HepG2 (cell line): ENCODE data around the gene ARHGEF16. TPM values are rescaled to one million over a fixed set of nuclear protein-coding genes. Genes with fewer than 3 reads are reported as not detected.
A peak's percentile ranks its signal among the peaks of the same experiment; 100 is the strongest.

ENCODE experiments used
- CTCF ChIP-seq: sonication (generic); formaldehyde crosslinking; IDR thresholded peaks from 2 replicates; pipeline ENCODE4 v1.5.0; 2020; ENCODE audit warnings: mild to moderate bottlenecking, missing genetic modification reagents, moderate library complexity
- GATAD1 ChIP-seq: IDR thresholded peaks from 2 replicates; pipeline ENCODE4 v1.6.1; 2016; ENCODE audit warnings: missing genetic modification reagents, missing compliant biosample characterization
- GLMP ChIP-seq: sonication (generic); formaldehyde crosslinking; IDR thresholded peaks from 2 replicates; pipeline ENCODE4 v1.9.0; 2021; ENCODE audit warnings: missing genetic modification reagents, mild to moderate bottlenecking, borderline replicate concordance
- HDAC6 ChIP-seq: fragments of 200-600 bp; sonication (generic); IDR thresholded peaks from 2 replicates; pipeline ENCODE4 v1.7.0; 2017; ENCODE audit warnings: mild to moderate bottlenecking, antibody characterized with exemption, low read length, low read depth
- HOXA7 ChIP-seq: sonication (generic); formaldehyde crosslinking; IDR thresholded peaks from 2 replicates; pipeline ENCODE4 v1.8.1; 2022; ENCODE audit warnings: mild to moderate bottlenecking, missing genetic modification reagents, moderate library complexity
- PAXIP1 ChIP-seq: sonication (generic); formaldehyde crosslinking; conservative IDR thresholded peaks from 2 replicates; pipeline ENCODE4 v1.4.0; 2020; ENCODE audit warnings: mild to moderate bottlenecking, missing genetic modification reagents, moderate library complexity
- POLR2AphosphoS2 ChIP-seq: IDR thresholded peaks from 2 replicates; pipeline ENCODE4 v1.6.1; 2011; ENCODE audit warnings: low read depth, low read length, improper control_type of control experiment
- RARA ChIP-seq: IDR thresholded peaks from 2 replicates; pipeline ENCODE4 v1.6.1; 2016; ENCODE audit warnings: missing genetic modification reagents, missing compliant biosample characterization
- RFX3 ChIP-seq: IDR thresholded peaks from 2 replicates; pipeline ENCODE4 v1.6.1; 2016; ENCODE audit warnings: missing biosample characterization, missing genetic modification reagents
- RXRB ChIP-seq: IDR thresholded peaks from 2 replicates; pipeline ENCODE4 v1.6.1; 2016; ENCODE audit warnings: borderline replicate concordance, missing genetic modification reagents, missing compliant biosample characterization
- TFAP4 ChIP-seq: sonication (generic); IDR thresholded peaks from 2 replicates; pipeline ENCODE4 v1.6.1; 2016; ENCODE audit warnings: low read depth, borderline replicate concordance
- TFE3 ChIP-seq: IDR thresholded peaks from 2 replicates; pipeline ENCODE4 v1.6.1; 2016
- ZBTB3 ChIP-seq: sonication (generic); formaldehyde crosslinking; IDR thresholded peaks from 2 replicates; pipeline ENCODE4 v1.4.0; 2020; ENCODE audit warnings: low read depth, mild to moderate bottlenecking, moderate library complexity, missing genetic modification reagents, borderline replicate concordance
- ZIK1 ChIP-seq: sonication (generic); formaldehyde crosslinking; IDR thresholded peaks from 2 replicates; pipeline ENCODE4 v1.5.0; 2020; ENCODE audit warnings: mild to moderate bottlenecking, low read depth, missing genetic modification reagents, borderline replicate concordance
- ZNF350 ChIP-seq: sonication (generic); formaldehyde crosslinking; IDR thresholded peaks from 2 replicates; pipeline ENCODE4 v1.4.0; 2020; ENCODE audit warnings: mild to moderate bottlenecking, low read depth, missing genetic modification reagents, borderline replicate concordance
- ZNF691 ChIP-seq: sonication (generic); formaldehyde crosslinking; IDR thresholded peaks from 2 replicates; pipeline ENCODE4 v1.4.0; 2020; ENCODE audit warnings: missing genetic modification reagents, low read depth, mild to moderate bottlenecking, borderline replicate concordance
- ZNF788 ChIP-seq: sonication (generic); formaldehyde crosslinking; IDR thresholded peaks from 2 replicates; pipeline ENCODE4 v1.5.0; 2020; ENCODE audit warnings: mild to moderate bottlenecking, missing genetic modification reagents, borderline replicate concordance
- ZNF792 ChIP-seq: IDR thresholded peaks from 2 replicates; pipeline ENCODE4 v1.6.1; 2016
- polyA plus RNA-seq, 8 experiments: library from polyadenylated mRNA; depleted of rRNA in 3 of 8; stranded (reverse) in 7 of 8; unstranded in 1 of 8; fragments of >200 nt; fragmentation: Illumina TruSeq in 4 of 8; extraction: Trizol in 4 of 8; gene quantifications; 2 replicates each; pipeline versions ENCODE4 v1.2.1 to v1.2.3, GENCODE V29; 2011 to 2016; ENCODE audit warnings: low read depth in 4 of 8, missing spikeins in 1 of 8, mixed read lengths in 1 of 8; ENCODE audit not compliant: insufficient read depth in 1 of 8
- total RNA-seq, 5 experiments: library from RNA; depleted of rRNA; stranded (reverse); fragments of >200 nt; fragmentation: Illumina TruSeq; extraction: Trizol; gene quantifications; 2 replicates each; pipeline ENCODE4 v1.2.3, GENCODE V29; 2016; ENCODE audit warnings: low read depth in 1 of 5

The ARHGEF16 gene
- total and polyA plus RNA-seq, 2 of the 13 experiments (the other 11 are each of a cell fraction or from before 2014, with no cell fraction given) = 20.3 to 39.9 TPM

- TF ChIP-seq GLMP (CRISPR knock-in tag) (no peak), POLR2AphosphoS2 (no peak), ZNF792 (no peak), ZIK1 (CRISPR knock-in tag) (peak; percentile 24; the same call in 1 of the 2 replicates), TFE3 (peak; percentile 22; the same call in 1 of the 2 replicates), RARA (peak; percentile 69), CTCF (CRISPR knock-in tag) (no peak), GATAD1 (CRISPR knock-in tag) (peak; percentile 20; the same call in 1 of the 2 replicates), ZNF691 (no peak; the same call in 1 of the 2 replicates), ZNF350 (CRISPR knock-in tag) (0 out of 2 replicates have a peak, but pooled peaks have one; percentile 20), RXRB (CRISPR knock-in tag) (peak; percentile 78), HOXA7 (CRISPR knock-in tag) (no peak), TFAP4 (peak; percentile 92), RFX3 (CRISPR knock-in tag) (no peak), PAXIP1 (peak; percentile 58), ZNF788 (CRISPR knock-in tag) (no peak), HDAC6 (no peak), ZBTB3 (CRISPR knock-in tag) (no peak)
These were observed 5.6 kb downstream of the ARHGEF16 start (continued) for GRCh38 chr1:3459940-3460671.
